ENCODE data around the gene RNF19B. TPM values are rescaled to one million over a fixed set of nuclear protein-coding genes. Genes with fewer than 3 reads are reported as not detected.

Gene RNF19B
- total RNA-seq, 1 experiment from 2014 or later, result 22.5 TPM

GRCh38 chr1:32900956-32901822 lies 63.4 kb downstream of the RNF19B start, which contains the start of gene TMEM54:
Gene TMEM54 (minus strand): TSS chr1:32901389. CDS start chr1:32901238, 151 bp downstream.
- H3K4me2 ChIP-seq (ENCODE audit: low read length), result peak within 1 kb of the TSS; percentile 89
- ATAC-seq (peak; percentile 83), DNase-seq (ENCODE audit: low read depth, low spot score) (no peak)
- intact Hi-C loops (cut with micrococcal nuclease), result loop anchor here (10.0 kb wide), 1 partner anchor 154 kb away; no protein-coding TSS in a partner anchor
- H3K79me2 ChIP-seq (ENCODE audit: insufficient read depth, low read length), result peaks cover 6% of the 10 kb centered on the region; the same call in 1 of the 2 replicates
- no peak within 1 kb of the TSS for H2AFZ ChIP-seq (ENCODE audit: low read depth, low read length, poor library complexity, severe bottlenecking)
- peak within 1 kb of the TSS; percentile 71 for H3K27ac ChIP-seq (ENCODE audit: low read depth, low read length)
- TF ChIP-seq, protein P1, sequence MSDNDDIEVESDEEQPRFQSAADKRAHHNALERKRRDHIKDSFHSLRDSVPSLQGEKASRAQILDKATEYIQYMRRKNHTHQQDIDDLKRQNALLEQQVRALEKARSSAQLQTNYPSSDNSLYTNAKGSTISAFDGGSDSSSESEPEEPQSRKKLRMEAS (IDR thresholded peaks at IDR 0.05), result peak; percentile 51
- TF ChIP-seq, protein P2, sequence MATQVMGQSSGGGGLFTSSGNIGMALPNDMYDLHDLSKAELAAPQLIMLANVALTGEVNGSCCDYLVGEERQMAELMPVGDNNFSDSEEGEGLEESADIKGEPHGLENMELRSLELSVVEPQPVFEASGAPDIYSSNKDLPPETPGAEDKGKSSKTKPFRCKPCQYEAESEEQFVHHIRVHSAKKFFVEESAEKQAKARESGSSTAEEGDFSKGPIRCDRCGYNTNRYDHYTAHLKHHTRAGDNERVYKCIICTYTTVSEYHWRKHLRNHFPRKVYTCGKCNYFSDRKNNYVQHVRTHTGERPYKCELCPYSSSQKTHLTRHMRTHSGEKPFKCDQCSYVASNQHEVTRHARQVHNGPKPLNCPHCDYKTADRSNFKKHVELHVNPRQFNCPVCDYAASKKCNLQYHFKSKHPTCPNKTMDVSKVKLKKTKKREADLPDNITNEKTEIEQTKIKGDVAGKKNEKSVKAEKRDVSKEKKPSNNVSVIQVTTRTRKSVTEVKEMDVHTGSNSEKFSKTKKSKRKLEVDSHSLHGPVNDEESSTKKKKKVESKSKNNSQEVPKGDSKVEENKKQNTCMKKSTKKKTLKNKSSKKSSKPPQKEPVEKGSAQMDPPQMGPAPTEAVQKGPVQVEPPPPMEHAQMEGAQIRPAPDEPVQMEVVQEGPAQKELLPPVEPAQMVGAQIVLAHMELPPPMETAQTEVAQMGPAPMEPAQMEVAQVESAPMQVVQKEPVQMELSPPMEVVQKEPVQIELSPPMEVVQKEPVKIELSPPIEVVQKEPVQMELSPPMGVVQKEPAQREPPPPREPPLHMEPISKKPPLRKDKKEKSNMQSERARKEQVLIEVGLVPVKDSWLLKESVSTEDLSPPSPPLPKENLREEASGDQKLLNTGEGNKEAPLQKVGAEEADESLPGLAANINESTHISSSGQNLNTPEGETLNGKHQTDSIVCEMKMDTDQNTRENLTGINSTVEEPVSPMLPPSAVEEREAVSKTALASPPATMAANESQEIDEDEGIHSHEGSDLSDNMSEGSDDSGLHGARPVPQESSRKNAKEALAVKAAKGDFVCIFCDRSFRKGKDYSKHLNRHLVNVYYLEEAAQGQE (IDR thresholded peaks at IDR 0.05; ENCODE audit: low read depth), result no peak
- no peak for TF ChIP-seq ZBTB33 (IDR thresholded peaks at IDR 0.05; ENCODE audit: extremely low read depth, insufficient replicate concordance, low read length)
- peak; percentile 35 for TF ChIP-seq YY1 (IDR thresholded peaks at IDR 0.05; ENCODE audit: extremely low read depth, insufficient replicate concordance, low read depth, low read length)
- TF ChIP-seq ZNF274 (IDR thresholded peaks at IDR 0.05; ENCODE audit: low read depth, low read length), result no peak
- peak; percentile 51 for TF ChIP-seq ZFX (IDR thresholded peaks at IDR 0.05)
- no peak for TF ChIP-seq TCF7L2 (IDR thresholded peaks at IDR 0.05; ENCODE audit: borderline replicate concordance, extremely low read depth, insufficient read depth, insufficient read length)
- no peak for TF ChIP-seq ELF1 (IDR thresholded peaks at IDR 0.05; ENCODE audit: borderline replicate concordance, low read depth)
- no peak; the same call in 1 of the 2 replicates for TF ChIP-seq SP1 (IDR thresholded peaks at IDR 0.05; ENCODE audit: low read depth)
- TF ChIP-seq POLR2AphosphoS5 (IDR thresholded peaks at IDR 0.05; ENCODE audit: low read depth, low read length), result peak; percentile 77
- peak; percentile 18 for TF ChIP-seq POLR2A (IDR thresholded peaks at IDR 0.05; ENCODE audit: borderline replicate concordance, extremely low read depth, insufficient read depth, insufficient read length)
- H3K9ac ChIP-seq (ENCODE audit: low read length), result peak within 1 kb of the TSS; percentile 81
- H3K36me3 ChIP-seq (ENCODE audit: control insufficient read depth in 1 of 2, insufficient read depth in 2 of 2, low read length in 2 of 2), result peaks cover 0 to 8% of the 10 kb centered on the region in 2 experiments; a peak in 2 of 4 replicates
- ChIA-PET POLR2A (no interaction called here), RAD21 (ENCODE audit: low non-redundant PET in 1 of 2, low total read pairs in 2 of 2, uncharacterized antibody in 2 of 2, unreplicated experiment in 2 of 2) (no interaction called here), CTCF (no interaction called here)
- no peaks in the 10 kb centered on the region for H3K9me3 ChIP-seq (ENCODE audit: control insufficient read depth in 1 of 2, insufficient read depth in 1 of 2, low read depth in 1 of 2, low read length in 2 of 2)
- H3K4me1 ChIP-seq (ENCODE audit: control insufficient read depth in 1 of 2, insufficient read depth in 2 of 2, low read length in 2 of 2), result peaks cover 19 to 32% of the 10 kb centered on the region in 2 experiments; a peak in 3 of 4 replicates
- no peaks in the 10 kb centered on the region for H4K20me1 ChIP-seq (ENCODE audit: insufficient read depth)
- no peaks in the 10 kb centered on the region for H3K27me3 ChIP-seq (ENCODE audit: insufficient read depth, low read length)
- H3K4me3 ChIP-seq (replicated peaks in 1 of 2; ENCODE audit: low read depth in 1 of 2, low read length in 2 of 2), result peak within 1 kb of the TSS; percentile 68 to 83
- BruUV-seq (replicated peaks), result no TSS peak
- no peaks in the 10 kb centered on the region for H3K9me2 ChIP-seq (ENCODE audit: insufficient read depth)

Measured in HCT116 (cell line).